Measurements from ENCODE around the gene INO80. TPM values are rescaled to one million over a fixed set of nuclear protein-coding genes. Genes with fewer than 3 reads are reported as not detected.
"Not testable (repeated sequence)": the region's sequence is repeated elsewhere in the genome, so short reads cannot be mapped to it uniquely, and the experiment has no call there.

The INO80 gene
- 10 to 100 TPM; 18.9 to 22.2 TPM for total RNA-seq

- Mint-ChIP-seq H3K36me3 (peaks cover 3% of the 10 kb centered on the region), H3K4me3 (peak within 1 kb of the TSS; percentile 98), H3K4me1 (peaks cover 6% of the 10 kb centered on the region), H3K27me3 (peaks cover 6% of the 10 kb centered on the region), H3K9me3 (no peaks in the 10 kb centered on the region), H3K27ac (peak within 1 kb of the TSS; percentile 97)
- POLR2A ChIA-PET = interaction anchor here (0.5 to 1.5 kb wide), 6 partner anchors 29 to 216 kb away, joined by 3 to 6 read pairs (median 4); partner anchors contain the start of genes CHAC1, CHP1, EXD1 and NUSAP1
- ATAC-seq (ENCODE audit: low read depth) (peak; percentile 79), DNase-seq (peak; percentile 94)
These were observed at the start of gene INO80 for GRCh38 chr15:41116116-41116961. Gene INO80, minus strand, starts transcription at chr15:41116280. Its CDS starts 19,970 bp downstream, at chr15:41096310.

- Mint-ChIP-seq H3K9me3 (no peaks in the 10 kb centered on the region), H3K4me1 (peaks cover 11% of the 10 kb centered on the region), H3K36me3 (no peaks in the 10 kb centered on the region), H3K27ac (no peak overlapping the region), H3K27me3 (peaks cover 6% of the 10 kb centered on the region), H3K4me3 (peak overlapping the region; percentile 26)
- no peak for DNase-seq
- POLR2A ChIA-PET = no interaction called here
- peak; percentile 22 for ATAC-seq (ENCODE audit: low read depth)
These were observed 45.7 kb upstream of the INO80 start for GRCh38 chr15:41161736-41162135.

- ATAC-seq (ENCODE audit: low read depth) = no peak
- Mint-ChIP-seq H3K4me3 (no peak overlapping the region), H3K9me3 (no peaks in the 10 kb centered on the region), H3K4me1 (peaks cover 11% of the 10 kb centered on the region), H3K27me3 (peaks cover 6% of the 10 kb centered on the region), H3K36me3 (no peaks in the 10 kb centered on the region), H3K27ac (no peak overlapping the region)
- no peak for DNase-seq
- POLR2A ChIA-PET = no interaction called here
These were observed 45.3 kb upstream of the INO80 start for GRCh38 chr15:41161336-41161735.

GRCh38 chr15:41160639-41161315 lies 44.7 kb upstream of the INO80 start:
- POLR2A ChIA-PET = no interaction called here
- Mint-ChIP-seq H3K4me3 (no peak overlapping the region), H3K27me3 (peaks cover 4% of the 10 kb centered on the region), H3K36me3 (no peaks in the 10 kb centered on the region), H3K9me3 (no peaks in the 10 kb centered on the region), H3K4me1 (peaks cover 11% of the 10 kb centered on the region), H3K27ac (no peak overlapping the region)
- DNase-seq (no peak), ATAC-seq (ENCODE audit: low read depth) (no peak)

GRCh38 chr15:41154412-41154811 lies 38.3 kb upstream of the INO80 start:
- no peak overlapping the region for H3K27ac Mint-ChIP-seq

GRCh38 chr15:41153733-41154132 lies 37.7 kb upstream of the INO80 start:
- H3K27me3 Mint-ChIP-seq = peaks cover 12% of the 10 kb centered on the region
- ATAC-seq (ENCODE audit: low read depth) (no peak), DNase-seq (no peak)
- H3K4me3 Mint-ChIP-seq = no peak overlapping the region
- peaks cover 3% of the 10 kb centered on the region for H3K9me3 Mint-ChIP-seq
- H3K27ac Mint-ChIP-seq = no peak overlapping the region
- H3K4me1 Mint-ChIP-seq = peaks cover 13% of the 10 kb centered on the region
- POLR2A ChIA-PET = no interaction called here
- H3K36me3 Mint-ChIP-seq = no peaks in the 10 kb centered on the region

More at GRCh38 chr15:41154412-41154811, 38.3 kb upstream of the INO80 start:
- ATAC-seq (ENCODE audit: low read depth) = no peak
- DNase-seq = no peak
- peaks cover 3% of the 10 kb centered on the region for H3K9me3 Mint-ChIP-seq
- POLR2A ChIA-PET = no interaction called here
- H3K27me3 Mint-ChIP-seq = peaks cover 12% of the 10 kb centered on the region
- no peaks in the 10 kb centered on the region for H3K36me3 Mint-ChIP-seq
- peaks cover 13% of the 10 kb centered on the region for H3K4me1 Mint-ChIP-seq
- H3K4me3 Mint-ChIP-seq = no peak overlapping the region

- ATAC-seq (ENCODE audit: low read depth) (no peak), DNase-seq (no peak)
- no peak overlapping the region for H3K4me3 Mint-ChIP-seq
- no peaks in the 10 kb centered on the region for H3K36me3 Mint-ChIP-seq
- POLR2A ChIA-PET = no interaction called here
- peaks cover 12% of the 10 kb centered on the region for H3K27me3 Mint-ChIP-seq
- H3K9me3 Mint-ChIP-seq = peaks cover 3% of the 10 kb centered on the region
- H3K4me1 Mint-ChIP-seq = peaks cover 13% of the 10 kb centered on the region
- no peak overlapping the region for H3K27ac Mint-ChIP-seq
These were observed 35.4 kb upstream of the INO80 start for GRCh38 chr15:41151451-41152005.

- Mint-ChIP-seq H3K27me3 (peaks cover 12% of the 10 kb centered on the region), H3K4me1 (peaks cover 13% of the 10 kb centered on the region), H3K27ac (peak overlapping the region; percentile 67), H3K9me3 (peaks cover 3% of the 10 kb centered on the region), H3K4me3 (peak overlapping the region; percentile 45), H3K36me3 (no peaks in the 10 kb centered on the region)
- ATAC-seq (ENCODE audit: low read depth) (no peak), DNase-seq (no peak)
- POLR2A ChIA-PET = no interaction called here
These were observed 34.2 kb upstream of the INO80 start for GRCh38 chr15:41150279-41150678.

GRCh38 chr15:41148065-41148464 lies 32.0 kb upstream of the INO80 start:
- Mint-ChIP-seq H3K4me3 (no peak overlapping the region), H3K27ac (no peak overlapping the region), H3K9me3 (no peaks in the 10 kb centered on the region), H3K4me1 (peaks cover 13% of the 10 kb centered on the region), H3K27me3 (no peaks in the 10 kb centered on the region), H3K36me3 (no peaks in the 10 kb centered on the region)
- POLR2A ChIA-PET = no interaction called here
- ATAC-seq (ENCODE audit: low read depth) (no peak), DNase-seq (no peak)

- ATAC-seq (ENCODE audit: low read depth) (no peak), DNase-seq (no peak)
- no peaks in the 10 kb centered on the region for H3K27me3 Mint-ChIP-seq
- no peaks in the 10 kb centered on the region for H3K4me1 Mint-ChIP-seq
- no peak overlapping the region for H3K27ac Mint-ChIP-seq
- H3K9me3 Mint-ChIP-seq = no peaks in the 10 kb centered on the region
- POLR2A ChIA-PET = interaction anchor here (0.7 kb wide), 1 partner anchor 41 kb away, joined by 3 read pairs; no protein-coding TSS in a partner anchor
- no peaks in the 10 kb centered on the region for H3K36me3 Mint-ChIP-seq
- no peak overlapping the region for H3K4me3 Mint-ChIP-seq
These were observed 23.5 kb upstream of the INO80 start for GRCh38 chr15:41139619-41140018.

GRCh38 chr15:41139112-41139511 lies 23.0 kb upstream of the INO80 start:
- H3K4me3 Mint-ChIP-seq; DNase-seq; POLR2A ChIA-PET; H3K9me3 Mint-ChIP-seq; H3K36me3 Mint-ChIP-seq; H3K27ac Mint-ChIP-seq; H3K27me3 Mint-ChIP-seq; ATAC-seq (ENCODE audit: low read depth); H3K4me1 Mint-ChIP-seq: not testable (repeated sequence)

- ATAC-seq (ENCODE audit: low read depth); H3K9me3 Mint-ChIP-seq; POLR2A ChIA-PET; H3K27me3 Mint-ChIP-seq; H3K4me1 Mint-ChIP-seq; H3K27ac Mint-ChIP-seq; DNase-seq; H3K4me3 Mint-ChIP-seq; H3K36me3 Mint-ChIP-seq: not testable (repeated sequence)
These were observed 19.5 kb upstream of the INO80 start for GRCh38 chr15:41135580-41135979.

GRCh38 chr15:41133454-41133853 lies 17.4 kb upstream of the INO80 start:
- no peaks in the 10 kb centered on the region for H3K9me3 Mint-ChIP-seq
- POLR2A ChIA-PET = no interaction called here
- DNase-seq = no peak
- H3K4me3 Mint-ChIP-seq = no peak overlapping the region
- ATAC-seq (ENCODE audit: low read depth) = no peak
- H3K4me1 Mint-ChIP-seq = no peaks in the 10 kb centered on the region
- no peaks in the 10 kb centered on the region for H3K36me3 Mint-ChIP-seq
- H3K27me3 Mint-ChIP-seq = peaks cover 8% of the 10 kb centered on the region
- no peak overlapping the region for H3K27ac Mint-ChIP-seq

Data from activated naive CD8-positive, alpha-beta T cell treated with anti-CD3 and anti-CD28 coated beads, Interleukin-2, amount 10 ng/mL, durations not matched to agents 7 days and 5 days (primary cell).